ENCODE data around the gene ELFN2. TPM values are rescaled to one million over a fixed set of nuclear protein-coding genes. Genes with fewer than 3 reads are reported as not detected.

The ELFN2 gene
- polyA plus RNA-seq, 3 donors = 0.01 TPM; not detected in 2

DNA sequence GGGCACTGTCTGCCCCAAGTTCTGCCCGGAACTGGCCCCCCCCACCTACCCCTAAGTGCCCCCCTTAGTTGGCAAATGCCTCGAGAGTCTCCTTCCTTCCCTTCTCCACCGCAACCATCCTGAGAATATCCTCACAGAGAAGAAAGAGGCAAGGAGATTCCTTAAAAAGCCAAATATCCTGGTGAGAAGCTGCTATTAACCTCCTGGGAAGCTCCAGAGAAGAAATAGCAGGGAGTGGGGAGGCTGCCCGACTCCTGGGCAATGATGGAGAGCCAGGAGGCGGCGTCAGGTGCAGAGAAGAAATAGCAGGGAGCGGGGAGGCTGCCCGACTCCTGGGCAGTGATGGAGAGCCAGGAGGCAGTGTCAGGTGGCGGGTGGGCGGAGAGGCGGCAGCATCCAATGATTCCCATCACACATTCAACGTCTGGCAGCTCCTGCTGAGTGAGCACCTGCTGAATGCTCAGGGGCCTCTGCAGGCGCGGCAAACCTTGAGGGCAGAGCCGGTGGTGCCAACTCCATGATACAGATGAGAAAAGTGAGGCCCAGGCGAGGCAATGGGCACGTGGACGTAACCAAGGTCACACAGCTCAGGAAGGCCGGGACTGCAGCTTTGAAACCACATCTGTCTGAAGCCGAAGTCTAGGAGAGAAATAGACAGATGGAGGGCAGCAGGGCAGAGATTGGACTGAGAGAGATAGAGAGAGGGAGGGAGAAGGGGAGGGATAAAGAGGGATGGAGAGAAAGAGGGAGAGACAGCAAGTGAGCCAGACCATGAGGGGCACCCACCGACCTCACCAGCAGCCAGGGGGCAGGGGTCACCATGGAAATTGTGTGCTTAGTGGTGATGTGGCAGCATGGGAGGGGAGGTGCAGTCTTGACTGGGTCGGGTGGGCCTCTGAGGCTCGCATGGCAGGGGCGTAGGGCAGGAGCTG lies 86.7 kb downstream of the ELFN2 start:
- Histone ChIP-seq H2AFZ (ENCODE audit: insufficient read depth, low read depth, low read length, poor library complexity, severe bottlenecking) (no peak overlapping the region), H3K4me3 (replicated peaks in 1 of 3; ENCODE audit: low read depth in 2 of 3, low read length in 3 of 3) (no peak overlapping the region), H4K20me1 (ENCODE audit: insufficient read depth, low read length) (no peaks in the 10 kb centered on the region), H3K4me2 (replicated peaks; ENCODE audit: extremely low read depth, low read length, poor library complexity, severe bottlenecking) (no peak overlapping the region), H3K79me2 (ENCODE audit: insufficient read depth, low read length) (no peaks in the 10 kb centered on the region), H3K4me1 (ENCODE audit: control insufficient read depth in 1 of 2, insufficient read depth in 2 of 2, low read length in 2 of 2) (no peaks in the 10 kb centered on the region), H3K9me3 (replicated peaks in 1 of 2; ENCODE audit: control insufficient read depth in 1 of 2, insufficient read depth in 1 of 2, low read length in 2 of 2) (no peaks in the 10 kb centered on the region), H3K36me3 (replicated peaks in 1 of 2; ENCODE audit: control insufficient read depth in 1 of 2, insufficient read depth in 2 of 2, low read length in 2 of 2) (no peaks in the 10 kb centered on the region), H3K27me3 (ENCODE audit: control insufficient read depth in 2 of 2, insufficient read depth in 2 of 2, low read length in 2 of 2) (peaks cover under 1 to 14% of the 10 kb centered on the region in 2 donors), H3K27ac (ENCODE audit: low read depth in 1 of 2, low read length in 2 of 2) (no peak overlapping the region), H3K9ac (ENCODE audit: insufficient read depth, low read length, poor library complexity, severe bottlenecking) (no peak overlapping the region)
- Mint-ChIP-seq H3K27me3 (ENCODE audit: low read depth in 3 of 3) (peaks cover 29 to 42% (median 33%) of the 10 kb centered on the region in 3 donors), H3K27ac (peak overlapping the region in 2 of 7 donors; percentile 11 to 37), H3K9me3 (peaks cover 0 to 2% (median 0%) of the 10 kb centered on the region in 7 donors), H3K36me3 (no peaks in the 10 kb centered on the region), H3K4me1 (no peaks in the 10 kb centered on the region), H3K4me3 (no peak overlapping the region)
- DNase-seq = no peak
- 69% methylated on average over 19 of the region's 24 CpGs for WGBS (ENCODE audit: insufficient coverage)
- TF ChIP-seq, protein P1, sequence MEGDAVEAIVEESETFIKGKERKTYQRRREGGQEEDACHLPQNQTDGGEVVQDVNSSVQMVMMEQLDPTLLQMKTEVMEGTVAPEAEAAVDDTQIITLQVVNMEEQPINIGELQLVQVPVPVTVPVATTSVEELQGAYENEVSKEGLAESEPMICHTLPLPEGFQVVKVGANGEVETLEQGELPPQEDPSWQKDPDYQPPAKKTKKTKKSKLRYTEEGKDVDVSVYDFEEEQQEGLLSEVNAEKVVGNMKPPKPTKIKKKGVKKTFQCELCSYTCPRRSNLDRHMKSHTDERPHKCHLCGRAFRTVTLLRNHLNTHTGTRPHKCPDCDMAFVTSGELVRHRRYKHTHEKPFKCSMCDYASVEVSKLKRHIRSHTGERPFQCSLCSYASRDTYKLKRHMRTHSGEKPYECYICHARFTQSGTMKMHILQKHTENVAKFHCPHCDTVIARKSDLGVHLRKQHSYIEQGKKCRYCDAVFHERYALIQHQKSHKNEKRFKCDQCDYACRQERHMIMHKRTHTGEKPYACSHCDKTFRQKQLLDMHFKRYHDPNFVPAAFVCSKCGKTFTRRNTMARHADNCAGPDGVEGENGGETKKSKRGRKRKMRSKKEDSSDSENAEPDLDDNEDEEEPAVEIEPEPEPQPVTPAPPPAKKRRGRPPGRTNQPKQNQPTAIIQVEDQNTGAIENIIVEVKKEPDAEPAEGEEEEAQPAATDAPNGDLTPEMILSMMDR (IDR thresholded peaks at IDR 0.05) = no peak
- intact Hi-C loops (cut with micrococcal nuclease) = no loop called here

DNA sequence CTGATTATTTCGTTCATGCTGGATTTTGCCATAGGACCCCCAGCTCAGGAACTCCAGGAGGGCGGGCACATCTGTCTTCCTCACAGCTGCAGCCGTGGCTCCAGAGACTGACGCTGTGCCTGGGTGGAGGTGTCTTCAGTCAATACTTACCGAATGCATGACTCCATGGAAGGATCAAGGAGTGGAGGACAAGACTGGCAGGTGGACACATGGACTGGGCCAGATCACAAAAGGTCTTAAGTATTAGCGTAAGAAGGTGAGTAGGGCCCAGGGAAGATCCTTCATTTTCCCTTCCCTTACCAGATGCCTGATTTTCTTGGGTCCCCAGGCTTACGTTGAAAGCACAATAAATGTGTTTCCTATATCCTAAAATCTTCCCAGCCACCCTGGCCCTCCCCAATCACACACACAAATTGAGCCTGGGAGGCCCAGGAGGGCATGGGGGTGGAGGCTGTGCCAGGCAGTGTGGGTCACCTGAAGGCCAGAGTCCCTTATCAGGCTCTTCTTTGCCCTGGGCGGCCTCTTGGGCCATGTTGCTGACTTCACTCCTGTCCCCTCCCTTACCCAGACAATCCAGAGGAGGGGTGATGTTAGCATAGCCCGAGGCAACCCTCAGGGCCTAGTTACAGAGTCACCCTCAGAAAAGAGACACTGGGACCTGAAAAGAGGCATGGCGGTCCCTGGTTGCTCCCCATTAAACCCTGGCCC lies 88.6 kb downstream of the ELFN2 start:
- Histone ChIP-seq H4K20me1 (ENCODE audit: insufficient read depth, low read length) (no peaks in the 10 kb centered on the region), H3K9me3 (replicated peaks in 1 of 2; ENCODE audit: control insufficient read depth in 1 of 2, insufficient read depth in 1 of 2, low read length in 2 of 2) (peaks cover 0 to 15% of the 10 kb centered on the region in 2 donors), H3K9ac (ENCODE audit: insufficient read depth, low read length, poor library complexity, severe bottlenecking) (no peak overlapping the region), H3K27ac (ENCODE audit: low read depth in 1 of 2, low read length in 2 of 2) (no peak overlapping the region), H2AFZ (ENCODE audit: insufficient read depth, low read depth, low read length, poor library complexity, severe bottlenecking) (no peak overlapping the region), H3K4me1 (ENCODE audit: control insufficient read depth in 1 of 2, insufficient read depth in 2 of 2, low read length in 2 of 2) (no peaks in the 10 kb centered on the region), H3K79me2 (ENCODE audit: insufficient read depth, low read length) (no peaks in the 10 kb centered on the region), H3K36me3 (replicated peaks in 1 of 2; ENCODE audit: control insufficient read depth in 1 of 2, insufficient read depth in 2 of 2, low read length in 2 of 2) (no peaks in the 10 kb centered on the region), H3K27me3 (ENCODE audit: control insufficient read depth in 2 of 2, insufficient read depth in 2 of 2, low read length in 2 of 2) (peaks cover 17 to 32% of the 10 kb centered on the region in 2 donors), H3K4me2 (replicated peaks; ENCODE audit: extremely low read depth, low read length, poor library complexity, severe bottlenecking) (no peak overlapping the region), H3K4me3 (replicated peaks in 1 of 3; ENCODE audit: low read depth in 2 of 3, low read length in 3 of 3) (no peak overlapping the region)
- peaks cover 0 to 12% (median 3%) of the 10 kb centered on the region in 7 donors for H3K9me3 Mint-ChIP-seq
- peak overlapping the region in 1 of 7 donors; percentile 18 for H3K27ac Mint-ChIP-seq
- no peak for DNase-seq
- H3K4me3 Mint-ChIP-seq = no peak overlapping the region
- peaks cover 0 to 6% of the 10 kb centered on the region in 2 donors for H3K36me3 Mint-ChIP-seq
- no peaks in the 10 kb centered on the region for H3K4me1 Mint-ChIP-seq
- intact Hi-C loops (cut with micrococcal nuclease) = loop anchor here in 1 of 2 donors (10.0 kb wide), 1 partner anchor 46 kb away; no protein-coding TSS in a partner anchor
- peaks cover 42 to 58% (median 50%) of the 10 kb centered on the region in 3 donors for H3K27me3 Mint-ChIP-seq (ENCODE audit: low read depth in 3 of 3)
- TF ChIP-seq, protein P1 (IDR thresholded peaks at IDR 0.05) = no peak
- 85% methylated on average over 8 of the region's 10 CpGs for WGBS (ENCODE audit: insufficient coverage)
